Common myeloid progenitor, CD34-positive (primary cell): ENCODE results near the gene DNAI1. TPM values are rescaled to one million over a fixed set of nuclear protein-coding genes. Genes with fewer than 3 reads are reported as not detected.
A peak's percentile ranks its signal among the peaks of the same experiment; 100 is the strongest.

ENCODE experiments used
- CTCF ChIA-PET: fragments of 350-600 bp; sonication (Branson Sonifier 250); formaldehyde crosslinking; loops from one replicate; lab custom pipeline; 2021; ENCODE audit warnings: antibody characterized with exemption; lab: Charles Lee
- POLR2A ChIA-PET: fragments of 350-600 bp; sonication (Branson Sonifier 250); formaldehyde crosslinking; loops from one replicate; lab custom pipeline; 2021; ENCODE audit warnings: antibody characterized with exemption; lab: Charles Lee
- DNase-seq, 3 donors: peaks; one replicate each; pipeline versions ENCODE4 v3.0.0 to v3.0.0-alpha.2; 2013
- H3K27ac ChIP-seq, 2 experiments: 1 replicate in 1 of 2; 2 replicates in 1 of 2; pipeline ENCODE4 v1.7.0; 2013; ENCODE audit warnings: inconsistent platforms in 2 of 2, low read length in 2 of 2, mild to moderate bottlenecking in 2 of 2, low read depth in 1 of 2, moderate library complexity in 1 of 2; ENCODE audit not compliant: severe bottlenecking in 2 of 2, insufficient read depth in 1 of 2, poor library complexity in 1 of 2
- H3K27me3 ChIP-seq, 5 experiments: replicated peaks in 2 of 5; 1 replicate in 3 of 5; 2 replicates in 2 of 5; pipeline versions ENCODE4 v1.6.1 to v1.7.0; 2013; ENCODE audit warnings: low read length in 4 of 5, mild to moderate bottlenecking in 2 of 5, moderate library complexity in 2 of 5, inconsistent platforms in 1 of 5; ENCODE audit not compliant: insufficient read depth in 5 of 5, control insufficient read depth in 4 of 5
- H3K36me3 ChIP-seq, 4 experiments: 1 replicate in 2 of 4; 2 replicates in 2 of 4; pipeline versions ENCODE4 v1.6.1 to v1.7.0; 2013; ENCODE audit warnings: low read length in 3 of 4, control low read depth in 1 of 4, mild to moderate bottlenecking in 1 of 4; ENCODE audit not compliant: control insufficient read depth in 4 of 4, insufficient read depth in 4 of 4
- H3K4me1 ChIP-seq, 4 experiments: 1 replicate in 3 of 4; 2 replicates in 1 of 4; pipeline versions ENCODE4 v1.6.1 to v1.7.1; 2013; ENCODE audit warnings: low read length in 3 of 4, mild to moderate bottlenecking in 3 of 4, control low read depth in 1 of 4, inconsistent platforms in 1 of 4, moderate library complexity in 1 of 4; ENCODE audit not compliant: control insufficient read depth in 4 of 4, insufficient read depth in 4 of 4; ENCODE audit errors: control extremely low read depth in 1 of 4
- H3K4me3 ChIP-seq, 7 experiments: 1 replicate in 4 of 7; 2 replicates in 3 of 7; pipeline versions ENCODE4 v1.5.1 to v1.7.0; 2013; ENCODE audit warnings: mild to moderate bottlenecking in 7 of 7, low read length in 6 of 7, moderate library complexity in 6 of 7, inconsistent platforms in 2 of 7, low read depth in 2 of 7, control low read depth in 1 of 7; ENCODE audit not compliant: insufficient read depth in 4 of 7, control insufficient read depth in 1 of 7; ENCODE audit errors: extremely low read depth in 1 of 7
- H3K9me3 ChIP-seq, 5 experiments: 1 replicate in 4 of 5; 2 replicates in 1 of 5; pipeline versions ENCODE4 v1.6.1 to v1.7.1; 2013; ENCODE audit warnings: low read length in 4 of 5, mild to moderate bottlenecking in 2 of 5, inconsistent platforms in 1 of 5, low read depth in 1 of 5, moderate library complexity in 1 of 5; ENCODE audit not compliant: control insufficient read depth in 4 of 5, insufficient read depth in 2 of 5; ENCODE audit errors: control extremely low read depth in 1 of 5
- WGBS: methylation state at CpG from one replicate; pipeline ENCODE4 v1.1.5; 2013; ENCODE audit not compliant: insufficient coverage; 5-methylcytosine and 5-hydroxymethylcytosine counted together
- polyA plus RNA-seq: library from polyadenylated mRNA; unstranded; fragments of 120-200 nt; gene quantifications from one replicate; pipeline ENCODE4 v1.2.1, GENCODE V29; 2013

DNAI1 gene
- polyA plus RNA-seq: 0.01 TPM

GRCh38 chr9:34458013-34458958 is at the start of gene DNAI1, which contains the start of gene FAM219A:
Gene DNAI1, plus strand, starts transcription at chr9:34458805. Its CDS starts 201 bp downstream, at chr9:34459006.
Gene FAM219A, minus strand, starts transcription at chr9:34458570. Its CDS starts 307 bp downstream, at chr9:34458263.
- peaks cover 0 to 7% (median 2%) of the 10 kb centered on the region in 5 experiments for H3K27me3 ChIP-seq

GRCh38 chr9:34409154-34409553 is 49.5 kb upstream of the DNAI1 start:
- Histone ChIP-seq H3K36me3 (peaks cover 0 to 8% (median 0%) of the 10 kb centered on the region in 4 experiments), H3K9me3 (no peaks in the 10 kb centered on the region), H3K27ac (no peak overlapping the region), H3K27me3 (no peaks in the 10 kb centered on the region), H3K4me3 (no peak overlapping the region), H3K4me1 (peaks cover 0 to 2% (median 0%) of the 10 kb centered on the region in 4 experiments)
- ChIA-PET CTCF (interaction anchor here (1.6 to 3.9 kb wide), 2 partner anchors 28 to 93 kb away, joined by 5 to 14 read pairs; no protein-coding TSS in a partner anchor), POLR2A (no interaction called here)
- DNase-seq: no peak
- WGBS: 93% methylated on average over 2 of the region's 2 CpGs

More at GRCh38 chr9:34458013-34458958, at the start of gene DNAI1, which contains the start of gene FAM219A:
- peak; percentile 98 to 99 (median 99) for DNase-seq
- under 1% methylated on average over 58 of the region's 94 CpGs for WGBS
- Histone ChIP-seq H3K36me3 (no peaks in the 10 kb centered on the region), H3K27ac (no peak within 1 kb of the TSS), H3K4me1 (peaks cover 0 to 43% (median 30%) of the 10 kb centered on the region in 4 experiments), H3K9me3 (no peaks in the 10 kb centered on the region), H3K4me3 (peak within 1 kb of the TSS in 6 of 7 experiments; percentile 45 to 82 (median 68))
- ChIA-PET CTCF (interaction anchor here (1.6 kb wide), 2 partner anchors 13 to 20 kb away, joined by 5 to 6 read pairs; no protein-coding TSS in a partner anchor), POLR2A (no interaction called here)

DNA sequence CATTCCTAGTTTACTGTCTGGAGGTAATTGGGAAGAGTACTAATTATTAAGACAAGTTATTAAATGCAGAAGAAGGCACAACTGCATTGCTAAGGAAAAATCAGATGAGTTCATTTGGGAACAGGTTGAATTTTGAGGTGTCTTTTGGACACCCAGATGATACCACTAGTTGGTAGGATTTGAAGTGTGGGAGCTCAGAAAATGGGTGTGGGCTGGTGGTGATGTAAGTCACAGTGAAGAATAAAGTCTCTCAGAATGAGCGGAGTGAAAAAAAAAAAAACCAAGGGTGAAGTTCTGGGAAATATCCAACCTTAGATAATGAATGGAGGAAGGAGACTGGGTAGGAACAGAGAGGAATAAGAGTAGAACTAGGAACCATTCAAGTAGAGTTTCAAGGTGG is 46.3 kb upstream of the DNAI1 start:
- Histone ChIP-seq H3K27me3 (no peaks in the 10 kb centered on the region), H3K27ac (no peak overlapping the region), H3K36me3 (no peaks in the 10 kb centered on the region), H3K9me3 (no peaks in the 10 kb centered on the region), H3K4me1 (peaks cover 0 to 2% (median 0%) of the 10 kb centered on the region in 4 experiments), H3K4me3 (no peak overlapping the region)
- ChIA-PET CTCF (interaction anchor here (0.7 to 1.0 kb wide), 2 partner anchors 9 to 24 kb away, joined by 3 to 5 read pairs; no protein-coding TSS in a partner anchor), POLR2A (interaction anchor here (0.9 kb wide), 1 partner anchor 10 kb away, joined by 4 read pairs; no protein-coding TSS in a partner anchor)
- DNase-seq: no peak
- 100% methylated on average over 1 of the region's 1 CpG for WGBS

GRCh38 chr9:34413231-34413852 is 45.3 kb upstream of the DNAI1 start:
- ChIA-PET POLR2A (interaction anchor here (0.9 kb wide), 1 partner anchor 9 kb away, joined by 4 read pairs; no protein-coding TSS in a partner anchor), CTCF (interaction anchor here (0.7 to 5.1 kb wide), 2 partner anchors 9 to 23 kb away, joined by 3 to 24 read pairs; no protein-coding TSS in a partner anchor)
- Histone ChIP-seq H3K27ac (no peak overlapping the region), H3K36me3 (no peaks in the 10 kb centered on the region), H3K4me1 (no peaks in the 10 kb centered on the region), H3K9me3 (no peaks in the 10 kb centered on the region), H3K27me3 (no peaks in the 10 kb centered on the region), H3K4me3 (no peak overlapping the region)
- DNase-seq: peak; percentile 28 to 71 (median 67)
- WGBS: 0% methylated on average over 1 of the region's 6 CpGs

- H3K9me3 ChIP-seq: no peaks in the 10 kb centered on the region
- H3K27ac ChIP-seq: no peak overlapping the region
- no peak for DNase-seq
- CTCF ChIA-PET: interaction anchor here (1.9 to 5.1 kb wide), 2 partner anchors 13 to 84 kb away, joined by 4 to 24 read pairs; no protein-coding TSS in a partner anchor
- POLR2A ChIA-PET: no interaction called here
- WGBS: no CpG with 5 or more reads among the region's 3 CpGs
- no peak overlapping the region for H3K4me3 ChIP-seq
- H3K4me1 ChIP-seq: no peaks in the 10 kb centered on the region
- H3K36me3 ChIP-seq: no peaks in the 10 kb centered on the region
- H3K27me3 ChIP-seq: no peaks in the 10 kb centered on the region
Observed at GRCh38 chr9:34417734-34418133, 40.9 kb upstream of the DNAI1 start.

DNA sequence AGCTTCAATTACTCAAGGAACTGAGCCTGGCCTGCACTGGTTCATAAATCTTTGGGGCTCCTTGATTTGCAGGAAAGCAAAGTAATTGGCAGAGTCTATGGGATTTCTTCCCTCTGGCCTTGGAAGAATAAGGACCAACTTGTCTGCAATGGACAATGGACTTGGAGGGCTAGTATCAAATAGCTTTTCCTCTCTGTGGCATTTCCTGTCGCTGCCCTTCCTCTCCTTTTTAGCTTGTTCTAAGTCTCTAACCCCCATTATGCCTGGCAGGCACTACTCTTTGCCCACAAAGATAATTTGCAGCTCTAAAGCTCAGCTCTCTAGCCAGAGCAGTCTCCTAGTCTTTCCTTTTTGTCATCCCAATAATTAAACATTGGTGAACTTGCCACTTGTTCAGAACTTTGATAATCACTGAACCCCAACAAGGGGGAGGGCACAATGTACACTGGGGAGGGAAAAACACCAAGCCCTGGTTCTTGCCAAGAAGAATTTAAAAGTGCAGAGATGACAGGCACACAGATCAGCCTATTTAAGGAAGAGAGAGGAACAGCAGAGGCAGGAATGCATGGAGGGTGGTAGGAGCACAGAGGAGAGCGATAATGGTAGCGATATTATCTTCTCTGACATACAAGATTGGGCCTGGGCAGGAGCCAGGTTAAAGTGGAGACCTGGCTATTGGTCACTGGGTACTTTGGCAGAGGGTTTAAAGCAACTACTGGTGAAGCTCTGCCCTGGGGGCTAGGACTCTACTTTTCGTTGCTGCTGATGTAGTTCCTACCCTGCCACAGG is 38.7 kb upstream of the DNAI1 start:
- no peak overlapping the region for H3K27ac ChIP-seq
- no peaks in the 10 kb centered on the region for H3K4me1 ChIP-seq
- H3K9me3 ChIP-seq: no peaks in the 10 kb centered on the region
- ChIA-PET CTCF (no interaction called here), POLR2A (no interaction called here)
- no peaks in the 10 kb centered on the region for H3K27me3 ChIP-seq
- DNase-seq: no peak
- WGBS: 96% methylated on average over 4 of the region's 4 CpGs
- H3K4me3 ChIP-seq: no peak overlapping the region
- H3K36me3 ChIP-seq: no peaks in the 10 kb centered on the region
